ENCODE data around the gene CDH23. TPM values are rescaled to one million over a fixed set of nuclear protein-coding genes. Genes with fewer than 3 reads are reported as not detected.

Gene CDH23
- total RNA-seq, 2 donors from 2014 or later: 1.4 to 1.6 TPM

DNA sequence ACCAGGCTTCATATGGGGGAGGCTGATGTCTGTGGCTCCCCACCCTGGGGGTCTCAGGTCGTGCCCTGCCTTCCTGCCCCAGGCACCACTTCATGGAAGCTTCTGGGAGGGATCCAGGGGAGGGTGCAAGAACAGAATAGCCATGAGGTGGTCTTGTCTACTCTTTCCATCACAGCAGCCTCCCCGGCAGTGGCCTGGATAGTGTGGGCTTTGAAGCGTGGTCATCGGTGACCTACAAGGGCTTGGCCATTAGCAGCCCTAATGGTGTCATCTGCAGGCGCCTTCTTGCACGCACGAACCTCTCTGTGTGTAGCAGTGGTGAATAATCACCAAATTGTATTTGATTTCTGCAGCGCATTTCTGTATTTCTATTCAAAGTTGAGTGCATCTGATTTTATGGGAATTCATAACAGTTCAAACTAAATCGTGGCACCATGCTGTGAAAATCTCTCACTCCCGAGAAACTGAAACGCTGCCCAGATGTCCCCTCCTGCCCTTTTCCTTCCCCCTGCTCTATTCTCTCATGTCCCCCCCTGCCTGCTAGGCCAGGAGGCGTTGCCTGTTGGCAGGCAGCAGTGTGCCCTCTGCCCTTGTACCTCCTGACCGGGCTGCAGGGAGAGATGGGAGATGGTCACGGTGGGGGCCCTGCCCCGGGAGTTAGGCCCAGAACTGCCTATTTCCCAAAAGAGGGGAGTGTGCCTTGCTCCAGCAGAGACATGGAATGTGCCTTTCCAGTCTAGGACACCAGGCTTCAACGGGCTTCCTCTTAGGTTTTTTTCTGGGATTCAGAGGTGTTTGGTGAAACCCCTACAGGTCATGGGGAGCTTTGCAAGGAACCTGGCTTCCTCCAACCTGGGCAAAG lies 34.8 kb downstream of the CDH23 start:
- DNase-seq: no peak
- Histone ChIP-seq H3K36me3 (no peaks in the 10 kb centered on the region), H3K4me1 (no peaks in the 10 kb centered on the region), H3K9ac (ENCODE audit: low read depth in 2 of 2, low read length in 2 of 2) (no peak overlapping the region), H3K27ac (no peak overlapping the region), H3K9me3 (no peaks in the 10 kb centered on the region), H3K4me3 (no peak overlapping the region), H3K27me3 (no peaks in the 10 kb centered on the region)
- TF ChIP-seq, protein P1, sequence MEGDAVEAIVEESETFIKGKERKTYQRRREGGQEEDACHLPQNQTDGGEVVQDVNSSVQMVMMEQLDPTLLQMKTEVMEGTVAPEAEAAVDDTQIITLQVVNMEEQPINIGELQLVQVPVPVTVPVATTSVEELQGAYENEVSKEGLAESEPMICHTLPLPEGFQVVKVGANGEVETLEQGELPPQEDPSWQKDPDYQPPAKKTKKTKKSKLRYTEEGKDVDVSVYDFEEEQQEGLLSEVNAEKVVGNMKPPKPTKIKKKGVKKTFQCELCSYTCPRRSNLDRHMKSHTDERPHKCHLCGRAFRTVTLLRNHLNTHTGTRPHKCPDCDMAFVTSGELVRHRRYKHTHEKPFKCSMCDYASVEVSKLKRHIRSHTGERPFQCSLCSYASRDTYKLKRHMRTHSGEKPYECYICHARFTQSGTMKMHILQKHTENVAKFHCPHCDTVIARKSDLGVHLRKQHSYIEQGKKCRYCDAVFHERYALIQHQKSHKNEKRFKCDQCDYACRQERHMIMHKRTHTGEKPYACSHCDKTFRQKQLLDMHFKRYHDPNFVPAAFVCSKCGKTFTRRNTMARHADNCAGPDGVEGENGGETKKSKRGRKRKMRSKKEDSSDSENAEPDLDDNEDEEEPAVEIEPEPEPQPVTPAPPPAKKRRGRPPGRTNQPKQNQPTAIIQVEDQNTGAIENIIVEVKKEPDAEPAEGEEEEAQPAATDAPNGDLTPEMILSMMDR (IDR thresholded peaks at IDR 0.05): no peak
- intact Hi-C loops (cut with DNase I): no loop called here

DNA sequence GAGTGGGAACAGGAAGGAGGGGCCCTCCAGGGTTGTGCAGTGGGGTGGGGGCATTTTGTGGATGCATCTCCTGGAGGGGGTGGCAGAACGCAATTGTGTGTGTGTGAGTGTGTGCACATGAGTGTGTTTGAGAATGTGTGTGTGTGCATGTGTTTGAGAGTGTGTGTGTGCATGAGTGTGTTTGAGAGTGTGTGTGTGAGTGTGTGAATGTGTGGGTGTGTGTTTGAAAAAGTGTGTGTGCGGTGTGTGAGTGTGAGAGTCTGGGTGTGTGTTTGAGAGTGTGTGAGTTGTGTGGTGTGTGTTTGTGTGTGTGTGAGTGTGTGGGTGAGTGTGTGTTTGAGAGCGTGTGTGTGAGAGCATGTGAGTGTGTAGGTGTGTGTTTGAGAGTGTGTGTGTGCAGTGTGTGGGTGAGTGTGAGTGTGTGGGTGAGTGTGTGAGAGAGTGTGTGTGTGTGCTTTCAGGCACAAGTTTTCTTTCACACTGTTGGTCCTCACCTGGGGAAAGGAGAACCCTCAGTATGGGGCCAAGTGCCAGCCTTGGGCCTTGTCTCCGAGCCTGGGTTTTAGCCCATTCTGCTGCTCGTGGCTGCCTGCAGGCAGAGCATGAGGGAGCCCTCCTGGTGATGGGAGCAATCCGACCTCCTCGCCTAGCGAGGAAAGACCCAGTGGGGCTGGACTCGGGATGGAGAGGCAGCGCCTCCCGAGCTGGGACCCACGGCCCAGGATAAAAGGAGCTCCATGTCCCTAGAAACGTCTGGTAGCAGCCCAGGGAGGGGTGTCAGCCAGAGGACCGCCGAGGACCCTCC lies 35.6 kb downstream of the CDH23 start:
- DNase-seq: no peak
- no peaks in the 10 kb centered on the region for H3K4me1 ChIP-seq
- no peak overlapping the region for H3K4me3 ChIP-seq
- H3K27me3 ChIP-seq: no peaks in the 10 kb centered on the region
- intact Hi-C loops (cut with DNase I): no loop called here
- TF ChIP-seq, protein P1 (IDR thresholded peaks at IDR 0.05): no peak
- H3K36me3 ChIP-seq: no peaks in the 10 kb centered on the region
- H3K9me3 ChIP-seq: no peaks in the 10 kb centered on the region
- H3K9ac ChIP-seq (ENCODE audit: low read depth in 2 of 2, low read length in 2 of 2): no peak overlapping the region
- no peak overlapping the region for H3K27ac ChIP-seq

DNA sequence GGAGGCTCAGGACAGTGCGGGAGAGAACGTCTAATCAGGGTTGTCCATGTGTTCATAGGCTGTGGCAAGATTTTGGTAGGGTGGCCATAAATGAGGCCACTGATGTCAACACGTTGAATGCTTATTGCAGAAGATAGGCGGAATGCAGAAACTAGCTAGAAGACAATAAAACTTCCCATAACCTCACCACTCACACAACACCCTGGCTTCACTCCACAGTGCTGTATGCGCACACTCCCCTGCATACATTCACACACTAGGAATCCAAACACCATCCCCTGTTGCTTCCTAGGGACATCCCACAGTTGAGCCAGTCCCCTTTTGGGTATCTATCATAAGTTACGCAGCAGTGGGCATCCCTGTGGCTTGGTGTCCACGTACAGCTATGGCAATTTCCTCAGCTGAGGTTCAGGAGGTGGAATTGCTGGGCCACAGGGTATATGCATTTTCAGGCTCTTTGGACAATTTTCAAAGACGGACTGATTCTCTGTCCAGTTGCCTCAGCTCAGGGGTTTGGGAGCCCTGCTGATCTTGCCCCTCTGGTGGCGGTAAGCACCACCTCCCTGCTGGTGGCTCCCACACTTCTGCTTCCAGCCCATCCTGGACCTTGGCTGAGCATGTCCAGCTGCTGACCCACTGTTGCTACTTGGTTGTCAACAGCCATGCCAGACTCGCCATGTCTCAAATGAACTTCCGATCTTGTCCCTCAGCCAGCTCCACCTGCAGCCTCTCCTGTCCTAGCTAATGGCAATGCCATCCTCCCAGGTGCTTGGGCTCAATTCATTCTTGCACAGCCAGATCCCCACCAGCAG lies 36.4 kb downstream of the CDH23 start:
- no peaks in the 10 kb centered on the region for H3K9me3 ChIP-seq
- no peak overlapping the region for H3K4me3 ChIP-seq
- H3K9ac ChIP-seq (ENCODE audit: low read depth in 2 of 2, low read length in 2 of 2): no peak overlapping the region
- intact Hi-C loops (cut with DNase I): no loop called here
- H3K27me3 ChIP-seq: no peaks in the 10 kb centered on the region
- no peak for DNase-seq
- TF ChIP-seq, protein P1 (IDR thresholded peaks at IDR 0.05): no peak
- no peak overlapping the region for H3K27ac ChIP-seq
- H3K36me3 ChIP-seq: no peaks in the 10 kb centered on the region
- H3K4me1 ChIP-seq: no peaks in the 10 kb centered on the region

DNA sequence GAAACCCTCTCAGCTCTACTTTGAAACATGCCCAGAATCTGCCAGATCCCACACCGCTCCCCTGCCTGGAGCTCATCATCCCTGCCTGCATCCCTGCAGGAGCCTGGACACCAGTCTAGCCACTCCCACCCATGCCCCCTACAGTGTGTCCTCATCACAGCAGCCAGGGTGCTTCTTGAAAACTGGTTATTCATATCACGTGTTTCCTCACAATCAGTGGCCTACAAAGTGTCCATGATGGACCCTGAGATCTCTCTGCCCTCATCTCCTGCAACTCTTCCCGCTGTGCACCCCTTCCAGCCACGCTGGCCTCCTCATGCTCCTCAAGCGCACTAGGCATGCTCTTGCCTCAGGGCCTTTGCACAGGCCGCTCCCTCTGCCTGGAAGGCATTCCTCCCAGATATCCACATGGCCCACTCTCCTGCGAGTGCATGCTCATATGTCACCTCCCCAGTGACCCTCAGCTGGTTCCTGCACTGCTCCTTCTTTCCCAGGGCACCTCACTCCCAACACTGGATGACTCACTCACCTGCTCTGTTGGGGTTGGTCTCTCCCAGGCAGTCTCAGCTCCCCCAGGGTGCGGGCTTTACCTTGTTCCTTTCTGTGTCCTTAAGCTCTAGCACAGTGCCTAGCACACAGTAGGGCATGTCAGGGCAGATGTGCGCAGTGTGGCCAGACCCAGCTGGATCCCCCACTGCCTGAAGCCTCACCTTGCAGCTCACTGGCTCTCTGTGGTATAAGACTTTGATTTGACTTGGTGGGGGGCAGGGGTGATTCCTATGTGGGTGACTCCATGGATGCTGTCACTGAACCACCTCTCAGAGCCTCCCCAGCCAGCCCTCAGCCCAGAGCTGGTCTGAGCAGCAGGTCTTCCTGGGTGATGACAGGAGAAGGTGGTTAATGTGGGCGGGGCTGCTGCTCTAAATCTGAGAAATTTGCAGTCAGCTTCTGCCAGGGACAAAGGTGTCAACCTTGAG lies 37.3 kb downstream of the CDH23 start:
- no peak overlapping the region for H3K4me3 ChIP-seq
- no peaks in the 10 kb centered on the region for H3K9me3 ChIP-seq
- no peaks in the 10 kb centered on the region for H3K4me1 ChIP-seq
- DNase-seq: no peak
- no peak overlapping the region for H3K27ac ChIP-seq
- H3K27me3 ChIP-seq: no peaks in the 10 kb centered on the region
- TF ChIP-seq, protein P1 (IDR thresholded peaks at IDR 0.05): no peak
- H3K36me3 ChIP-seq: no peaks in the 10 kb centered on the region
- intact Hi-C loops (cut with DNase I): no loop called here
- H3K9ac ChIP-seq (ENCODE audit: low read depth in 2 of 2, low read length in 2 of 2): no peak overlapping the region

Measured in colonic mucosa (tissue), 4 donors.